Right forelimb (tissue), 1 donor: ENCODE results near the gene SBK1.
"Not testable (repeated sequence)": the region's sequence is repeated elsewhere in the genome, so short reads cannot be mapped to it uniquely, and the experiment has no call there.

Experiments
- DNase-seq: peaks from one replicate; pipeline ENCODE4 v3.0.0-alpha.2; 2018

The SBK1 gene

GRCh38 chr16:28291651-28292626 lies at the start of gene SBK1:
Gene SBK1 (plus strand): TSS chr16:28292525. CDS start chr16:28317392, 24,867 bp downstream.
- DNase-seq, result peak; percentile 85

- DNase-seq, result not testable (repeated sequence)
These were observed 42.8 kb upstream of the SBK1 start for GRCh38 chr16:28249483-28249882.

- no peak for DNase-seq
These were observed 41.3 kb upstream of the SBK1 start for GRCh38 chr16:28250999-28251398.

- DNase-seq, result no peak
These were observed 38.2 kb upstream of the SBK1 start for GRCh38 chr16:28254158-28254557.

GRCh38 chr16:28255838-28256237 lies 36.5 kb upstream of the SBK1 start:
- no peak for DNase-seq

- DNase-seq, result no peak
These were observed 35.1 kb upstream of the SBK1 start for GRCh38 chr16:28257256-28257655.

GRCh38 chr16:28258567-28258966 lies 33.8 kb upstream of the SBK1 start:
- DNase-seq, result peak; percentile 58

- no peak for DNase-seq
These were observed 33.1 kb upstream of the SBK1 start for GRCh38 chr16:28259091-28259780.

GRCh38 chr16:28259781-28260150 lies 32.6 kb upstream of the SBK1 start:
- DNase-seq, result no peak

GRCh38 chr16:28260193-28260592 lies 32.1 kb upstream of the SBK1 start:
- no peak for DNase-seq

- peak; percentile 55 for DNase-seq
These were observed 30.4 kb upstream of the SBK1 start for GRCh38 chr16:28261942-28262341.

- no peak for DNase-seq
These were observed 29.0 kb upstream of the SBK1 start for GRCh38 chr16:28263305-28263704.

- DNase-seq, result no peak
These were observed 27.7 kb upstream of the SBK1 start for GRCh38 chr16:28264656-28265055.

GRCh38 chr16:28265822-28266221 lies 26.5 kb upstream of the SBK1 start:
- no peak for DNase-seq

GRCh38 chr16:28267356-28267755 lies 25.0 kb upstream of the SBK1 start:
- no peak for DNase-seq

- no peak for DNase-seq
These were observed 18.8 kb upstream of the SBK1 start for GRCh38 chr16:28273511-28273910.

GRCh38 chr16:28274676-28275075 lies 17.6 kb upstream of the SBK1 start:
- no peak for DNase-seq

GRCh38 chr16:28276301-28276700 lies 16.0 kb upstream of the SBK1 start:
- no peak for DNase-seq

- DNase-seq, result peak; percentile 89
These were observed 14.6 kb upstream of the SBK1 start for GRCh38 chr16:28277537-28278388.

GRCh38 chr16:28279006-28279405 lies 13.3 kb upstream of the SBK1 start:
- no peak for DNase-seq

- DNase-seq, result no peak
These were observed 11.2 kb upstream of the SBK1 start for GRCh38 chr16:28280881-28281836.

GRCh38 chr16:28282045-28282444 lies 10.3 kb upstream of the SBK1 start:
- no peak for DNase-seq
